ENCODE results near the gene NMS.

NMS gene

DNA sequence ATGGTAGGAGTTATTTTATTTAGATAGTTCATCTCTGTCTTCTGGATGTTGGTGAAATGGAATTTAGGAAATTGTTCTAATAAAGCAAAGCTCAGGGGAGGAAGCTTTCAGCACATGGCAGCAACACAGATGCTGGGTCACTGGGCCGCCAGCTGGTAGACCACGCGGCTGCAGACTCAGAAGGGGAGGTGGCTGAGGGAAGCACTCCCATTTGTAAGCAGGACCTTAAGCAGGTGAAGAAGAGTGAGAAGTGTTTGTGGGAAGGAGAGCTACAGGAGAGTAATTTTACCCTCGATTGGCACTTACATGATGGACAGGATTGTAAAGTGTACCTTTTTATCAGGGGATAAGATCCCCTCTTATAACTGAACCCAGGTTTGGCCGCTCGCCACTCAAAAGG, 24.4 kb downstream of the NMS start:
- no peak for DNase-seq

DNA sequence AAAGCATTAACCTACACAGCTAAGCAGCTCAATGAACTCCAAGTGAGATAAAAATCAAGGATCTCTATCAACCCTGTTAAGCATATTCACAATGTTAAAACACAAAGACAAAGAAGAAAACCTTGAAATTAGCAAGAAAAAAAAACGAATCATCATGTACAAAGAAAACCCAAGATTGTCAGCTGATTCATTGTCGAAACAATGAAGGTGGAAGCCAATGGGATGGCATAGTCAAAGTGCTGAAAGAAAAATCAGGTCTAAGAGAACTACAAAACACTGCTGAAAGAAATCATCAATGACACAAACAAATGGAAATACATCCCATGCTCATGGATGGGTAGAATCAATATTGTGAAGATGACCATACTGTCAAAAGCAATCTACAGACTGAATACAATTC, 32.5 kb downstream of the NMS start:
- DNase-seq: no peak

DNA sequence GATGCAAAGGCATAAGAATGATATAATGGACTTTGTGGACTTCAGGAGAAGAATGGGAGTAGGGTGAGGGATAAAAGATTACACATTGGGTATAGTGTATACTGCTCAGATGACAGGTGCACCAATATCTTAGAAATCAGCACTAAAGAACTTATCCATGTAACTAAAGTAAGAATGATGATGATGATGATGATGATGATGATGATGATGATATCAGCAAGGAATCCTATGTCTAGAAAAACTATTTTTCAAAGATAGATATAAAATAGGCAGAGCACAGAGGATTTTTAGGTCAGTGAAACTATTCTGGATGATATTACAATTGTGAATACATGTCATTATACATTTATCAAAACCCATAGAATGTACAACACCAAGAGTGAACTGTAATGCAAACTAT, 34.3 kb downstream of the NMS start:
- DNase-seq: no peak

DNA sequence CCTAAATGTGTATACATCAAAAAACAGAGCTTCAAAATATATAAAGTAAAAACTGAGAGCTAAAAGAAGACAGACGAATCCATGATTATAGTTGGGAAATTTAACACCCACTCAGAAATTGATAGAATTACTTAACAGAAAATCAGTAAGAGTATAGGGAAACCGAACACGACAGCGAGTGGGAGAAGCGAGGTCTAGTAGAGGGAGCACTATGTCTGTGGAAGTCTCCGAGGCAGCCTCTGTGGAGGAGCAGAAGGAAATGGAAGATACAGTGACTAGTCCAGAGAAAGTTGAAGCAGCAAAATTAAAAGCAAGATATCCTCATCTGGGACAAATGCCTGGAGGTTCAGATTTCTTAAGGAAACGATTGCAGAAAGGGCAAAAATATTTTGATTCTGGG, 38.8 kb downstream of the NMS start:
- DNase-seq: no peak

DNA sequence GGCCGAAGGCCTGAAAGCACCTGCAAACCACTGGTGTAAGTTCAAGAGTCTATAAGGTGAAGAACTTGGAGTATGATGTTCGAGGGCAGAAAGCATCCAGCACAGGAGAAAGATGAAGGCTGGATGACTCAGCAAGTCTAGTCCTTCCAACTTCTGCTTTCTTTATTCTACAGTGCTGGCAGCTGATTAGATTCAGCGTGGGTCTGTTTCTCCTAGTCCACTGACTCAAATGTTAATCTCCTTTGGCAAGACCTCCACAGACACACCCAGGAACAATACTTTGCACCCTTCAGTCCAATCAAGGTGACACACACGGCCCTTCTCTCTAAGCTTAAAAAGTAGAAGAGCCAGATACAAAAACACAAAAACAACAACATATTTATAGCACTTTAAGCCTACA, 43.4 kb downstream of the NMS start:
- peak; percentile 8 for DNase-seq

DNA sequence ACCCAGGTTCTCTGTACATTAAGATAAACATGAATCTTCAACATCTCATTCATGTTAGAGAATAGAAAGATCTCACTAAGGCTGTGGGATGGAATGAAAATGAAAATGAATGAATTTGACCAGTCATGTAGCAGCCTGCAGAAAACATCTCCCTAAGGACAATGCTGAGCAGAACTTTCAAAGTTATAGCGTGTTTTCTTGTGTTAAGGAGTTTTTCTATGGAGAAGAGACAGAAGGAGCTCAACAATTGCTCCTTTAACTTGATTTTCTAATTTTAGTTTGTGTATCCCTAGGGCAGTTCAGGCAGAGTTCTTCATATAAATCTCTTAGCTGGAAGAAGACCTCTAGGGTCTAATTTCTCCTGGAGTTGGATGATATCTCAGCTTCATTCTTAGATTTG, 47.3 kb downstream of the NMS start:
- DNase-seq: no peak

DNA sequence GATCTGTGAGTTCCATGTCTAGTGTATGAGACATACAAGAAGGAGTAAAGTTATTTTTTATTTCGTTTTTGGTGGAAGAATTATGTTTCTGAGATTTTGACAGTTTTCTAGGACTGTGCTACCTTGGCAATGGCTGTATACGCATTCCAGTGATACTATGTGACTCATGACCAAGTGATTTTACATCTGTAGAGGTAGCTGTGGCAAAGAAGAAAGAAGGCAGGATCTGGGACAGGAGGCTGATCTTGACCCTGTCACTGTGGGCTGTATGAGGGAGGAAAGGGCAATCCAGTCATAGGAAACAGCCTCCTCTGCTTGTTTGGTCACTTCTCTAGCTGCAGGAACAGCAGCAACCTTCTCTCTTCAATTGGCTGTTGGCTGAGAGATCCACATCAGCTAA, 48.5 kb downstream of the NMS start:
- no peak for DNase-seq

DNA sequence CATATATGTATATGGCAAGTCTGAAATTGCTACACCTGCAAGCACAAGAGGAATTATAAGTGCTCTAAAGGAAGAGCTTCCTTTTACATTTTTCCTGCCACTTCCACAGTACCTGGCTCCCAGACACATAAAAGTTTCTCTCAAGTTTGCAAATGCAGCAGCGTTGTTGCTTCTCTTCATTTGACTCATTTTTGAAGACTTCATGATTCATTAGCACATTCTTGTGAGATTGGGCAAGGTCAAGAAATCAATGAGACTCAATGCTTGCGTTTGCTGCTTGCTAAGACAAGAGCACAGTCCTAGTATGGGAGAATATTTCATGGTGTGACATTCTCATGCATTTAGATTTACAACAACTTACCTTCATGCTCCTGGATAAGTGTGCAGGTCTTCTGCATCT, 49.9 kb downstream of the NMS start:
- DNase-seq: no peak

DNA sequence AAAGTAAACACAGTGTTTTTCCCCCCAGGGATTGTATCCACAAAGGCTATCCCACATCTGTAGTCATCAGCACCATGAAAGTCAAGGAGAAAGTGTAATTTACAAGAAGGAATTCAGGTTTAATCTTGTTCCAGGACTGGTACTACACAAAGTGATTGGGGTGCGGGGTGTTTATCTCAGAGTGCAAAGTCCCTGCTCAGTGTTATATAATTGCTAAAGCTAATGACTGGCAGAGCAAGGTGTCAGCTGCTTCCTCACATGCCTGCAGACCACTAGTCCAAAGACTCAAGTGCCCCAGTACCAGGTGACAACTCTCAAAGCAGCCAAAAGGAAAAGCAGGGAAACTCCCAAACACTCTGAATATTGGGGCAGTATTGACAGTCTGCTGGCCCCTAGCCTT, 52.1 kb downstream of the NMS start:
- no peak for DNase-seq

DNA sequence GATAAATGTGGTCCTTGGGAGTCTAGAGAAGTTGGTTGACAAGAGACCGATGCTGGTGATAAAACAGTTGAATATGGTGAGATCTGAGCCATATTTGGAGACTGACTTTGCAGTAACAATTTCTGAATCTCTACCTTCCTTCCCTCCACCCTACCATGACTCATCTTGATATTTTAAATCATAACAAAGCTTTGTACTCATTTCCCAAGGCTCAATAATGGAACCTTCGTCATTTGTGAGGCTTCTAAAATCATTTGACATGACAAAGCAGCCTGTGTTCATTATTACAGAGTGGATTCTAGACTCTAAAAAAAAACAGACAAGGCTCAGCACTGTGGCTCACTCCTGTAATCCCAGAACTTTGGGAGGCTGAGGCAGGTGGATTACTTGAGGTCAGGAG, 54.0 kb downstream of the NMS start:
- no peak for DNase-seq

DNA sequence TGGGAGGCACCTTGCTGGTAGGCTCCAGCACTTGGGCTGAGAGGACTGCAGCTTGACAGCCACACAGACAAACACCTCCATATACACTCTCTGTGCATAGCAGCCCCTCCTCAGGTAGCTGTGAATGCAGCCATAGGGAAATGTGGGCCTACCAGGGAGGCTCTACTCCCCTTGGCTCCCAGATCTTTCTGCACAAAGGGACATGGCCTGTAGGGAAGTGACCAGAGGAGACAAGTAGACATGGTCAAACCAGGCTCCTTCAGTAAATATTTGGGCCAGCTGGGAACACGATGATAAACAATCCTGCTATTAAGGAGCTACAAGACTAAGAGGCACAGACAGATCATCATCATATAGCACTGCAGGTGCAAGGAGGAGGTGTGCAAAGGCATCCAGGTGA, 56.6 kb downstream of the NMS start:
- no peak for DNase-seq

DNA sequence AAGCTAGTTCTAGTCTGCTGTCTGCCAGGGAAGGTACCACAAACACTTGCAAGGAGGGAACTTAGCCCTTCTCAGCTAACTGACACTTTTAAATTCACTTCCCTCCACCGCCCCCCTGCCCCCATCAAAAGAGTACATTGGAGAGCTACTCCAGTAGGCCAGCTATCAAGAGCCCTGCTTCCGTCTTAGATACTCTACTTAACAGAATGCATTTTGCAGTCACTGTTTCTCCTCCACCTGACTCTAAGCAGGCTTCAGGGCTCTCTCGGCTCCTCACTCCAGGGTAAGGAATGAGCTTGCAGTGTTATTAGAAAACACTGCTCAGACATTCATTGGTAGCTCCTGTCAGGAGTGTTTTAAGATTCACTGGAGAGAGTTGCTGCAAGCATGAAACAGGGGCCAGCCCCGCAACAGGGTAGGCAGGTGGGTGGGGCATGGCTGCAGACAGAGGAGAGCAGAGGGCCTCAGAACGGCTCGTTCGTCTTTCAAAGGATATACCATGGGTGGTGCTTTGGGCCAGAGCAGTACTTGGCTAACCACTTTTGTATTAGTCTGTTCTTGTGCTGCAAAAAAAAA, 57.2 kb downstream of the NMS start:
- no peak for DNase-seq

DNA sequence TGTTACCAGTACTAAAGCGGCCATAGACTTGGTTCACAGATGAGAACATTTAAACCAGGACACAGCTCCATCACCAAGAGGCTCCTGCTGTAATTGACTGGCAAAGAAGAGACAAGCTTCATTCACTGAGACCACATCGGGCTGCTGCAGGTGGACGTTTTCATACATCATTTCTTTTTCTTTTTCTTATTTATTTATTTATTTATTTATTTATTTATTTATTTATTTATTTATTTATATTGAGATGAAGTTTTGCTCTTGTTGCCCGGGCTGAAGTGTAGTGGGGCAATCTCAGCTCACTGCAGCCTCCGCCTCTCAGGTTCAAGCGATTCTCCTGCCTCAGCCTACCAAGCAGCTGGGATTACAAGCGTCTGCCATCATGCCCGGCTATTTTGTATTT, 58.9 kb downstream of the NMS start:
- no peak for DNase-seq

DNA sequence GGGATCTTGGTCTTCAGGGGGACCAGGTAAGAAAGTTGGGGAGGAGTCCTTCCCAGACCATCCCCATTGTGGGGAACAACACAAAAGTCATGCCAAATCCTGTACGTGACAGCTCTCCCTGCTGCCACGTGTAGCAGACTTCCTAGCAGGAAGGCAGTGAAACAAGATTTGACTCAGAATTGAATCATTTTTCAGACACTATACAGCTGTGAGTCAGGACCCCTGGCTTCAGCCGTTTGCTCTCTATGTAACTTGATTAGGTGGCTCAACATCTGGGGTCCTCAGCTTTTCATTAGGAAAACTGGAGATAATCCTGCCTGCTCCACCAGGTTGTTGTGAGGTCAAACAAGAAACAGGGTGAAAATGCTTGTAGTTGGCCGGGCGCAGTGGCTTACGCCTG, 59.6 kb downstream of the NMS start:
- DNase-seq: no peak

All from GF-D8 (cell line).